B cell (primary cell): Measurements from ENCODE around the gene ACKR2. TPM values are rescaled to one million over a fixed set of nuclear protein-coding genes. Genes with fewer than 3 reads are reported as not detected.

ENCODE experiments used
- ATAC-seq: fragments of 200-7000 bp; cut with Tn5 transposase; one replicate; pipeline ENCODE4 v1.10.0; 2021; ENCODE audit warnings: low read depth, mild to moderate bottlenecking, moderate number of reproducible peaks, moderate library complexity
- CTCF ChIA-PET: fragments of 350-600 bp; sonication (Branson Sonifier 250); formaldehyde crosslinking; loops from one replicate; lab custom pipeline; 2021; ENCODE audit warnings: antibody characterized with exemption, inconsistent platforms; lab: Charles Lee
- POLR2A ChIA-PET: fragments of 350-600 bp; sonication (Branson Sonifier 250); formaldehyde crosslinking; loops from one replicate; lab custom pipeline; 2021; ENCODE audit warnings: antibody characterized with exemption; lab: Charles Lee
- DNase-seq: peaks from one replicate; pipeline ENCODE4 v3.0.0; 2013
- H2AFZ ChIP-seq: 2 replicates; pipeline ENCODE4 v1.6.1; 2012; ENCODE audit warnings: mild to moderate bottlenecking, low read depth, low read length; ENCODE audit not compliant: insufficient read depth, poor library complexity, severe bottlenecking
- H3K27ac ChIP-seq, 2 donors: 1 replicate in 1 of 2; 2 replicates in 1 of 2; pipeline ENCODE4 v1.5.1; 2012 to 2013; ENCODE audit warnings: low read length in 2 of 2, mild to moderate bottlenecking in 2 of 2, moderate library complexity in 1 of 2
- H3K27me3 ChIP-seq, 4 experiments: fragments of 200-600 bp in 1 of 4; sonication (generic) in 1 of 4; replicated peaks in 1 of 4; 1 replicate in 2 of 4; 2 replicates in 2 of 4; pipeline versions ENCODE4 v1.6.1 to v1.7.0; 2013 to 2016; ENCODE audit warnings: low read length in 3 of 4, mild to moderate bottlenecking in 2 of 4, mixed read lengths in 1 of 4, moderate library complexity in 1 of 4; ENCODE audit not compliant: insufficient read depth in 4 of 4, control insufficient read depth in 3 of 4; ENCODE audit errors: control extremely low read depth in 1 of 4
- H3K36me3 ChIP-seq, 2 experiments: replicated peaks in 1 of 2; 1 replicate in 1 of 2; 2 replicates in 1 of 2; pipeline versions ENCODE4 v1.6.1 to v1.7.1; 2013; ENCODE audit warnings: low read length in 1 of 2; ENCODE audit not compliant: insufficient read depth in 2 of 2, control insufficient read depth in 1 of 2; ENCODE audit errors: control extremely low read depth in 1 of 2, extremely low read depth in 1 of 2
- H3K4me1 ChIP-seq, 2 donors: fragments of 200-600 bp in 1 of 2; sonication (generic) in 1 of 2; 1 replicate in 1 of 2; 2 replicates in 1 of 2; pipeline versions ENCODE4 v1.5.1 to v1.6.1; 2013 to 2017; ENCODE audit warnings: low read length in 2 of 2; ENCODE audit not compliant: control insufficient read depth in 2 of 2, insufficient read depth in 2 of 2
- H3K4me2 ChIP-seq: replicated peaks from 2 replicates; pipeline ENCODE3; 2012; ENCODE audit warnings: mild to moderate bottlenecking, low read depth, low read length; ENCODE audit not compliant: poor library complexity, severe bottlenecking
- H3K4me3 ChIP-seq, 5 experiments: fragments of 200-600 bp in 1 of 5; sonication (generic) in 1 of 5; 1 replicate in 3 of 5; 2 replicates in 2 of 5; pipeline versions ENCODE4 v1.5.1 to v1.7.0; 2011 to 2016; ENCODE audit warnings: low read length in 4 of 5, mild to moderate bottlenecking in 4 of 5, low read depth in 2 of 5, control low read depth in 1 of 5, moderate library complexity in 1 of 5; ENCODE audit not compliant: insufficient read depth in 1 of 5; ENCODE audit errors: control extremely low read depth in 1 of 5, extremely low read depth in 1 of 5
- H3K79me2 ChIP-seq: fragments of 200-600 bp; sonication (generic); one replicate; pipeline ENCODE4 v1.6.0; 2016; ENCODE audit warnings: low read length; ENCODE audit not compliant: control insufficient read depth, insufficient read depth
- H3K9ac ChIP-seq: fragments of 200-600 bp; sonication (generic); 2 replicates; pipeline ENCODE4 v1.6.1; 2017; ENCODE audit warnings: mild to moderate bottlenecking, low read length, moderate library complexity
- H3K9me3 ChIP-seq, 3 donors: one replicate each; pipeline versions ENCODE4 v1.6.1 to v1.7.1; 2013; ENCODE audit warnings: low read length in 2 of 3; ENCODE audit not compliant: control insufficient read depth in 2 of 3, insufficient read depth in 1 of 3; ENCODE audit errors: control extremely low read depth in 1 of 3
- H4K20me1 ChIP-seq: 2 replicates; pipeline ENCODE4 v1.6.0; 2012; ENCODE audit warnings: mild to moderate bottlenecking, low read length; ENCODE audit not compliant: insufficient read depth, control insufficient read depth, poor library complexity, severe bottlenecking
- H3K27ac Mint-ChIP-seq: one replicate; pipeline ENCODE4 v1.8.0; 2021; ENCODE audit warnings: mixed read lengths
- H3K27me3 Mint-ChIP-seq: one replicate; pipeline ENCODE4 v1.8.0; 2021; ENCODE audit warnings: mixed read lengths
- H3K4me1 Mint-ChIP-seq: one replicate; pipeline ENCODE4 v1.8.0; 2021; ENCODE audit warnings: mixed read lengths
- H3K4me3 Mint-ChIP-seq: one replicate; pipeline ENCODE4 v1.8.0; 2021; ENCODE audit warnings: mixed read lengths
- H3K9me3 Mint-ChIP-seq: one replicate; pipeline ENCODE4 v1.8.0; 2022; ENCODE audit warnings: mixed read lengths; ENCODE audit not compliant: insufficient read depth
- CTCF ChIP-seq: fragments of 200-600 bp; IDR thresholded peaks from one replicate; pipeline ENCODE4 v1.8.0; 2022; ENCODE audit warnings: antibody characterized with exemption, mild to moderate bottlenecking
- EZH2 ChIP-seq: IDR thresholded peaks from 2 replicates; pipeline ENCODE4 v1.6.1; 2012; ENCODE audit warnings: borderline replicate concordance, low read depth, mild to moderate bottlenecking, moderate library complexity, low read length; ENCODE audit not compliant: insufficient read depth, poor library complexity, severe bottlenecking
- WGBS: methylation state at CpG from one replicate; pipeline ENCODE4 v1.1.5; 2013; ENCODE audit warnings: missing lambda C conversion rate; ENCODE audit not compliant: insufficient coverage; 5-methylcytosine and 5-hydroxymethylcytosine counted together
- intact Hi-C: fragments of 100-400 bp; cut with micrococcal nuclease; formaldehyde crosslinking; loops from one replicate; pipeline ENCODE4 v1.10.0; 2022
- polyA plus RNA-seq: library from polyadenylated mRNA; depleted of rRNA; stranded (reverse); fragments of >200 nt; gene quantifications from 2 replicates; pipeline ENCODE4 v1.2.3, GENCODE V29; 2012
- total RNA-seq, 2 donors: library from RNA; stranded (reverse); fragments of 120-200 nt in 1 of 2; gene quantifications; 1 replicate in 1 of 2; 2 replicates in 1 of 2; pipeline versions ENCODE4 v1.2.3 to v1.2.4, GENCODE V29; 2013 to 2022

ACKR2 gene
- total and polyA plus RNA-seq, 2 donors (not counting 1 experiment from before 2014, with no cell fraction given), result 0.31 to 1.7 TPM

GRCh38 chr3:42871592-42872196 lies 62.4 kb downstream of the ACKR2 start:
- TF ChIP-seq EZH2, result no peak
- no peak overlapping the region for H3K4me3 Mint-ChIP-seq
- no peak overlapping the region for H3K4me3 ChIP-seq
- H3K4me1 ChIP-seq, result no peaks in the 10 kb centered on the region
- H3K4me2 ChIP-seq, result no peak overlapping the region
- CTCF ChIA-PET, result interaction anchor here (1.4 kb wide), 1 partner anchor 9 kb away, joined by 3 read pairs; no protein-coding TSS in a partner anchor
- H3K27me3 ChIP-seq, result no peaks in the 10 kb centered on the region
- H4K20me1 ChIP-seq, result no peaks in the 10 kb centered on the region
- 70% methylated on average over 2 of the region's 5 CpGs for WGBS
- DNase-seq (no peak), ATAC-seq (no peak)
- POLR2A ChIA-PET, result interaction anchor here (0.6 kb wide), 1 partner anchor 31 kb away, joined by 3 read pairs; no protein-coding TSS in a partner anchor
- no peaks in the 10 kb centered on the region for H3K9me3 ChIP-seq
- no peaks in the 10 kb centered on the region for H3K4me1 Mint-ChIP-seq
- no peak overlapping the region for H3K9ac ChIP-seq
- no peaks in the 10 kb centered on the region for H3K9me3 Mint-ChIP-seq
- no peak overlapping the region for H3K27ac Mint-ChIP-seq
- H3K79me2 ChIP-seq, result no peaks in the 10 kb centered on the region
- intact Hi-C loops, result no loop called here
- peaks cover 7% of the 10 kb centered on the region for H3K27me3 Mint-ChIP-seq
- no peaks in the 10 kb centered on the region for H3K36me3 ChIP-seq
- no peak overlapping the region for H3K27ac ChIP-seq
- H2AFZ ChIP-seq, result no peak overlapping the region

- Histone ChIP-seq H3K4me2 (no peak overlapping the region), H3K36me3 (no peaks in the 10 kb centered on the region), H3K9me3 (no peaks in the 10 kb centered on the region), H3K4me1 (no peaks in the 10 kb centered on the region), H3K9ac (no peak overlapping the region), H4K20me1 (no peaks in the 10 kb centered on the region), H3K4me3 (no peak overlapping the region), H3K27me3 (no peaks in the 10 kb centered on the region), H3K79me2 (no peaks in the 10 kb centered on the region), H3K27ac (no peak overlapping the region), H2AFZ (no peak overlapping the region)
- ATAC-seq (no peak), DNase-seq (no peak)
- H3K9me3 Mint-ChIP-seq, result no peaks in the 10 kb centered on the region
- no peaks in the 10 kb centered on the region for H3K4me1 Mint-ChIP-seq
- H3K27ac Mint-ChIP-seq, result no peak overlapping the region
- intact Hi-C loops, result no loop called here
- 93% methylated on average over 1 of the region's 1 CpG for WGBS
- no peak for TF ChIP-seq CTCF
- TF ChIP-seq EZH2, result no peak
- CTCF ChIA-PET, result interaction anchor here (1.4 kb wide), 1 partner anchor 8 kb away, joined by 3 read pairs; no protein-coding TSS in a partner anchor
- POLR2A ChIA-PET, result no interaction called here
- H3K27me3 Mint-ChIP-seq, result peaks cover 7% of the 10 kb centered on the region
- no peak overlapping the region for H3K4me3 Mint-ChIP-seq
These were observed 63.5 kb downstream of the ACKR2 start for GRCh38 chr3:42872718-42873117.
